A549 (cell line): ENCODE data around the gene NR3C2. TPM values are rescaled to one million over a fixed set of nuclear protein-coding genes. Genes with fewer than 3 reads are reported as not detected.

Experiments used
- ATAC-seq, 2 experiments: fragments of 200-7000 bp in 1 of 2; fragments of >200 bp in 1 of 2; cut with Nextera tagmentation in 1 of 2; cut with Tn5 transposase in 1 of 2; 3 replicates each; pipeline versions ENCODE4 v1.8.0 to v1.9.1; 2018 to 2020; ENCODE audit warnings: mild to moderate bottlenecking in 1 of 2, moderate library complexity in 1 of 2
- CTCF ChIA-PET: fragments of 300-600 bp; sonication (Branson Sonifier 250); formaldehyde crosslinking; extraction: SDS; loops from one replicate; lab custom pipeline; 2021; ENCODE audit warnings: antibody characterized with exemption, inconsistent platforms; lab: Yijun Ruan, JAX
- POLR2A ChIA-PET: fragments of 350-600 bp; formaldehyde crosslinking; extraction: SDS; loops from one replicate; lab custom pipeline; 2021; ENCODE audit warnings: antibody characterized with exemption, inconsistent platforms; lab: Yijun Ruan, JAX
- DNase-seq, 2 experiments: peaks; one replicate each; pipeline versions ENCODE4 v3.0.0 to v3.0.0-alpha.2; 2011 to 2016; ENCODE audit warnings: low read depth in 1 of 2, low spot score in 1 of 2
- FAIRE-seq: peaks from 2 replicates; lab custom pipeline; 2011; peaks lifted over from hg19 to GRCh38; lab: Jason Lieb, UNC
- H3K27ac ChIP-seq, 2 experiments: fragments of >200 bp; sonication (Bioruptor Twin); formaldehyde crosslinking; 3 replicates each; pipeline ENCODE4 v1.5.1; 2016 to 2017
- H3K4me1 ChIP-seq: fragments of >200 bp; sonication (Bioruptor Twin); formaldehyde crosslinking; 3 replicates; pipeline ENCODE4 v1.6.1; 2016
- H3K4me2 ChIP-seq: fragments of >200 bp; sonication (Bioruptor Twin); formaldehyde crosslinking; 3 replicates; pipeline ENCODE4 v1.6.1; 2016
- H3K4me3 ChIP-seq: fragments of >200 bp; sonication (Bioruptor Twin); formaldehyde crosslinking; 3 replicates; pipeline ENCODE4 v1.5.1; 2016
- H3K9me3 ChIP-seq: fragments of >200 bp; sonication (Bioruptor Twin); formaldehyde crosslinking; 3 replicates; pipeline ENCODE4 v1.6.1; 2016
- ATOH8 ChIP-seq: fragments of 250-450 bp; sonication (Bioruptor Pico); IDR thresholded peaks from 2 replicates; pipeline ENCODE4 v1.5.0; 2020; ENCODE audit warnings: low read depth, mild to moderate bottlenecking, moderate library complexity
- BHLHE40 ChIP-seq: IDR thresholded peaks from 2 replicates; pipeline ENCODE4 v1.6.1; 2012; ENCODE audit warnings: low read depth, low read length, inconsistent platforms
- CBX8 ChIP-seq: fragments of 200-600 bp; sonication (generic); IDR thresholded peaks from 2 replicates; pipeline ENCODE4 v1.6.1; 2016
- EP300 ChIP-seq, 2 experiments: fragments of >200 bp; sonication (Bioruptor Twin); formaldehyde crosslinking; IDR thresholded peaks; 2 replicates in 1 of 2; 3 replicates in 1 of 2; pipeline ENCODE4 v1.6.1; 2016 to 2017
- FOSL2 ChIP-seq, 2 experiments: fragments of 450-650 bp in 1 of 2; fragments of >200 bp in 1 of 2; sonication (Bioruptor Twin) in 1 of 2; formaldehyde crosslinking; IDR thresholded peaks; 2 replicates each; pipeline versions ENCODE4 v1.5.0 to v1.6.1; 2016 to 2020; ENCODE audit warnings: mild to moderate bottlenecking in 1 of 2, moderate library complexity in 1 of 2
- FOXS1 ChIP-seq: fragments of 250-450 bp; sonication (Bioruptor Pico); IDR thresholded peaks from 2 replicates; pipeline ENCODE4 v1.5.0; 2020; ENCODE audit warnings: mild to moderate bottlenecking, moderate library complexity
- HDAC2 ChIP-seq: fragments of 200-600 bp; sonication (generic); IDR thresholded peaks from 2 replicates; pipeline ENCODE4 v1.6.1; 2016
- HOXB13 ChIP-seq: fragments of 250-450 bp; sonication (Bioruptor Pico); IDR thresholded peaks from 2 replicates; pipeline ENCODE4 v1.5.0; 2020; ENCODE audit warnings: low read depth, mild to moderate bottlenecking, moderate library complexity
- HOXB5 ChIP-seq: fragments of 250-450 bp; sonication (Bioruptor Pico); IDR thresholded peaks from 2 replicates; pipeline ENCODE4 v1.5.0; 2020; ENCODE audit warnings: mild to moderate bottlenecking, moderate library complexity
- JUNB ChIP-seq: fragments of >200 bp; sonication (Bioruptor Twin); formaldehyde crosslinking; IDR thresholded peaks from 2 replicates; pipeline ENCODE4 v1.6.1; 2016
- KDM5A ChIP-seq: fragments of 200-600 bp; sonication (generic); IDR thresholded peaks from 2 replicates; pipeline ENCODE4 v1.6.1; 2016; ENCODE audit warnings: antibody characterized with exemption, mild to moderate bottlenecking
- MAFK ChIP-seq: fragments of 450-650 bp; IDR thresholded peaks from 2 replicates; pipeline ENCODE4 v1.6.1; 2014; ENCODE audit not compliant: partially characterized antibody
- MAZ ChIP-seq: fragments of 150-350 bp; IDR thresholded peaks from 2 replicates; pipeline ENCODE4 v1.6.1; 2014; ENCODE audit warnings: antibody characterized with exemption, low read depth, low read length, borderline replicate concordance
- NFE2L2 ChIP-seq: fragments of 150-350 bp; conservative IDR thresholded peaks from 2 replicates; pipeline ENCODE4 v1.6.1; 2014; ENCODE audit warnings: low read length
- PBX3 ChIP-seq: IDR thresholded peaks from 2 replicates; pipeline ENCODE4 v1.6.1; 2012
- RAD21 ChIP-seq, 2 experiments: fragments of >200 bp in 1 of 2; sonication (Bioruptor Twin) in 1 of 2; formaldehyde crosslinking in 1 of 2; IDR thresholded peaks in 1 of 2; conservative IDR thresholded peaks in 1 of 2; 2 replicates in 1 of 2; 3 replicates in 1 of 2; pipeline ENCODE4 v1.6.1; 2012 to 2018; ENCODE audit warnings: inconsistent platforms in 1 of 2
- SMC3 ChIP-seq: fragments of >200 bp; sonication (Bioruptor Twin); formaldehyde crosslinking; IDR thresholded peaks from 3 replicates; pipeline ENCODE4 v1.6.1; 2018; ENCODE audit warnings: inconsistent platforms
- USF2 ChIP-seq: fragments of 450-650 bp; IDR thresholded peaks from 2 replicates; pipeline ENCODE4 v1.6.1; 2014; ENCODE audit warnings: antibody characterized with exemption
- ZNF302 ChIP-seq: fragments of 250-450 bp; sonication (Bioruptor Pico); IDR thresholded peaks from 2 replicates; pipeline ENCODE4 v1.9.0; 2021; ENCODE audit warnings: inconsistent platforms, mild to moderate bottlenecking, moderate library complexity
- WGBS: methylation state at CpG from one replicate; pipeline ENCODE4 v1.1.6; 2017; ENCODE audit errors: missing lambda C conversion rate; 5-methylcytosine and 5-hydroxymethylcytosine counted together
- polyA plus RNA-seq, 4 experiments: library from polyadenylated mRNA; depleted of rRNA in 3 of 4; stranded (reverse); fragments of >200 nt; fragmentation: RNase III in 1 of 4; extraction: RNeasy Plus Mini Kit Qiagen cat#74134 plus additional on column Dnase treatment in 1 of 4; gene quantifications; 2 replicates in 3 of 4; 3 replicates in 1 of 4; pipeline ENCODE4 v1.2.3, GENCODE V29; 2011 to 2017

Gene NR3C2
- polyA plus RNA-seq, 2 of the 4 experiments (the other 2 are of a cell fraction) = 0.01 to 0.03 TPM

- no peak for TF ChIP-seq RAD21 (conservative IDR thresholded peaks at IDR 0.05 in 1 of 2, IDR thresholded peaks at IDR 0.05 in 1 of 2)
- TF ChIP-seq HOXB13 (CRISPR knock-in tag) = no peak
- TF ChIP-seq KDM5A = no peak
- TF ChIP-seq, all 56 proteins: peak for 0
Observed at GRCh38 chr4:148415500-148415899, 26.7 kb downstream of the NR3C2 start (continued).

GRCh38 chr4:148412460-148412994 lies 29.7 kb downstream of the NR3C2 start:
- H3K4me1 ChIP-seq = no peaks in the 10 kb centered on the region
- CTCF ChIA-PET = no interaction called here
- FAIRE-seq (no peak), ATAC-seq (no peak), DNase-seq (no peak)
- TF ChIP-seq MAZ = no peak
- peak; percentile 20 for TF ChIP-seq MAFK
- 70% methylated on average over 2 of the region's 2 CpGs for WGBS
- no peak overlapping the region for H3K27ac ChIP-seq
- POLR2A ChIA-PET = no interaction called here
- H3K4me2 ChIP-seq = no peak overlapping the region
- no peaks in the 10 kb centered on the region for H3K9me3 ChIP-seq
- no peak overlapping the region for H3K4me3 ChIP-seq

GRCh38 chr4:148405161-148405893 lies 36.9 kb downstream of the NR3C2 start:
- ATAC-seq (no peak), DNase-seq (no peak), FAIRE-seq (no peak)
- POLR2A ChIA-PET = no interaction called here
- TF ChIP-seq ZNF302 = no peak
- TF ChIP-seq CBX8 = no peak
- TF ChIP-seq HOXB5 (CRISPR knock-in tag) = no peak
- TF ChIP-seq NFE2L2 = no peak
- no peak for TF ChIP-seq JUNB
- no peak for TF ChIP-seq HDAC2
- TF ChIP-seq BHLHE40 = no peak
- TF ChIP-seq FOXS1 (CRISPR knock-in tag) = no peak
- TF ChIP-seq SMC3 = no peak
- TF ChIP-seq ATOH8 = no peak
- no peak for TF ChIP-seq MAFK
- no peak for TF ChIP-seq EP300 (IDR thresholded peaks at IDR 0.05)
- no peak for TF ChIP-seq USF2
- CTCF ChIA-PET = no interaction called here
- no peak overlapping the region for H3K27ac ChIP-seq
- H3K4me1 ChIP-seq = no peaks in the 10 kb centered on the region
- 63% methylated on average over 5 of the region's 5 CpGs for WGBS
- H3K4me2 ChIP-seq = no peak overlapping the region
- H3K9me3 ChIP-seq = no peaks in the 10 kb centered on the region
- H3K4me3 ChIP-seq = no peak overlapping the region

- DNase-seq = no peak
- no peak for FAIRE-seq
- Histone ChIP-seq H3K4me2 (no peak overlapping the region), H3K27ac (no peak overlapping the region), H3K4me1 (no peaks in the 10 kb centered on the region), H3K4me3 (no peak overlapping the region), H3K9me3 (no peaks in the 10 kb centered on the region)
- TF ChIP-seq FOSL2 (IDR thresholded peaks at IDR 0.05) (no peak), FOSL2 (CRISPR knock-in tag; IDR thresholded peaks at IDR 0.05) (no peak), MAZ (no peak), PBX3 (no peak), JUNB (no peak)
- ChIA-PET CTCF (no interaction called here), POLR2A (no interaction called here)
- ATAC-seq = no peak
Observed at GRCh38 chr4:148398988-148399387, 43.2 kb downstream of the NR3C2 start.
